Measurements from ENCODE around the gene AUTS2.

The AUTS2 gene

GRCh38 chr7:69939317-69939716 is 341.0 kb downstream of the AUTS2 start:
- DNase-seq (ENCODE audit: low spot score) = no peak

- DNase-seq (ENCODE audit: low spot score) = no peak
These were observed 342.9 kb downstream of the AUTS2 start for GRCh38 chr7:69941077-69941651.

DNA sequence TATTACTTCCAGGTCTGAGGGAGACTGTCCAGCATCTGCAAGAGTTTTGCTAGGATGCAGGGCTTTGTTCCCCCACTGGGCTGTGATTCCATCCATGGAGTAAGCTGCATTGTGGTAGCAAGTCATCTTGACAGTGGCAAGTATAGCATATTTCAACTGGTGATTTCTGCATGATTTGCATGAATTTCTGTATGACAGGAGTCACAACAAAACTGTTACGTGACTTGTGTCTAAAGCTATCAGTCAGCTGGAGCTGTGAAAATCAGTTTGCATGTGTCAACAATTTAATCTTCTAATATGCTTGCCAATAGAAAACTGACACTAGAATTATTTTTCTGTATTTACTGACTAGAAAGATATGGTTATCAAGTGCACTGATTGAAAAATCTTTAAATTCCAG is 344.3 kb downstream of the AUTS2 start:
- DNase-seq (ENCODE audit: low spot score) = no peak

DNA sequence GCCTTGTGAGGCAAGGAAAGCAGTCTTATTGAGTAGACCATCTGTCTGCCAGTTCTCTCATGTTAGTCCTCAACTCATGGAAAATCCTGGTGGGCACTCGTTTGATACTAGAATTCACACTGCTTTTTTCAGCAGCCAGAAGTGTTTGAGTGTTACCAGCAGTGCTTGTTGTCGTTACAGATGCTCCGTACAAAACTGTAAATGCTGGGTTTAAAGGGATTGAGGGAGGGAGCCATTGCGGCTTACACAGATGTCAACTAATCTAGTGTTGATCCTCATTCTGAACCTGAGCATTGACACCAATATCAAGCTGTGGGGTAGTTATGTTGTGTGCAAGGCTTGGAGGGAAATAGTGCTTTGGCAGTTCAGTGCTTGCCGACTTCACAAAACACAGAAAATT is 348.6 kb downstream of the AUTS2 start:
- DNase-seq (ENCODE audit: low spot score) = no peak

GRCh38 chr7:69947998-69948397 is 349.7 kb downstream of the AUTS2 start:
- DNase-seq (ENCODE audit: low spot score) = no peak

DNA sequence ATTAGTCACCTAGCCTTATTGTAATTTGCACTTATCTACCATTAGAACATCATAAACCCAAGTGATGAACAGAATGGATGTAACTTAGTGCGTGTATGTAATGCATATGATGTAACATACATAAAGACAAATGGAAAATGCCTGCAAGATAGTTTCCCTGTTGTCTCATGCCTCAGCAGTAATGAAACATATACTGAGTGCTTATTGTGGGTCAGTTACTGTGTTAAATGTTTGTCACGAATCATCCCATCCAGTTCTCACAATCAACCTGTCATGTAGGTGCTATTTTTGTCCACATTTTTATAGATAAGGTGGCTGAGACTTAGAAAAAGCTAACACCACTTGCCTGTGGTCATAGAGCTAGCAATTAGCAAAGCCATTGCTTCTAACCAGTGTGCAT is 350.8 kb downstream of the AUTS2 start:
- DNase-seq (ENCODE audit: low spot score) = no peak

- DNase-seq (ENCODE audit: low spot score) = no peak
These were observed 353.2 kb downstream of the AUTS2 start for GRCh38 chr7:69951458-69951857.

DNA sequence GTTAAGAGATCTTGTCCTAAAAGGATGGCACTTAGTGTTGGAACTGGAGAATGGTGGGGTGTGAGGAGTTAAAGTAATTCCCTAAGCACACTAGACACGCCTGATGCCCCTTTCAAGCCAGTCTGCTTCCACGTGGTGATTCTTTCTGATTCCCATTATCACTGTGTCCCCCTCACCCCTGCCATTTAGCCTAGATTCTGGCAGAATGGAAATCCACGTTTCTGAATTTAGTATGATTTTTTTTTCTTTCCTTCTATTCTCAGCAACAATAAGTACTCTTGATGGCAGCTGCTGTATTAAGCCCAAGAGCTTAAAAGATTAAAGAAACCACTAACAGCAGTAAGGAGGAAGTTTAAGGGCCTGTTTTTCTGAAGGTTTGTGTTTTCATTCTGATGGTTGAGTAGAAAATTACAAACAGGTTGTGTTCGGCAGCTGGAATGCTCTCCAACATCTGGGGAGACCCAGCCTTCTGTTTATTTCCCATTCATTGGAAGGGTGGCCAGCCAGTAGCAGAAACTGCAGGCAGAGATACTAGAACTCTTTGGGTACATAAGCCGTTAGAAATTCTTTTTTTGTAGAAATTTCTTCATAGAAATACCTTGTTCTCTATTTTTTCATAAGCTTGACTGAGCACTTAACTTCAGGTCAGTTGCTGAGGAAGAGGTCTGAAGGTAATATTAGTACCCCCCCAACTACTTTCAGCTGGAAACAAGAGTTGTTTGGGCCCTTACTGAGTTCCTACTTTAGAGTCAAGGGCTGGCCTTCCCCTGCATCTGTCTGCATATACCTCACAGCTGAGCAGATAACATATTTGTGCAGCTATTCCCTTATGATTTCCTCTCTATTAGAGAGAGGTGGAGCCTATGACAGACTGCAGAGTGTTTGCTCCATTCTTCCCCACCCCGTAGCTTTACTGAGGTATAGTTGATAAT is 355.1 kb downstream of the AUTS2 start:
- DNase-seq (ENCODE audit: low spot score) = no peak

- DNase-seq (ENCODE audit: low spot score) = no peak
These were observed 358.3 kb downstream of the AUTS2 start for GRCh38 chr7:69956541-69956940.

DNA sequence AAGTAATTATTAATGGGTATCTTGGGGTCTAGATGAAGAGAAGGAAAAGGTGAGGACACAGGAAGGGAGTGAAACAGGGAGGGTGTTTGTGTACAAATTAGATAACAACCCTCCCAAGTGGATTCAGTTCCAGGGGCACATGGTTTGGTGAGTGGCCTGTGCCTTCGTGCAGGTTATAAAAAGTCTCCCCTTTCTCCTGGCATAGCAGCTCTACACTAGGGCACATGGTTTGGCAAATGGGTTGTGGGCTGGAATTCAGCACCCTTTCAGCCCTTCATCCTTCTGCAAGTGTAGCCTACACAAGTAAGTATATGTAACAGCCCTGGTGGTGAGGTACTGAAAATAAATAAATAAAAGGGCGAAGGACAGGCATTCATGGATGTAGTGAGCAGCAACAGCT is 359.4 kb downstream of the AUTS2 start:
- no peak for DNase-seq (ENCODE audit: low spot score)

DNA sequence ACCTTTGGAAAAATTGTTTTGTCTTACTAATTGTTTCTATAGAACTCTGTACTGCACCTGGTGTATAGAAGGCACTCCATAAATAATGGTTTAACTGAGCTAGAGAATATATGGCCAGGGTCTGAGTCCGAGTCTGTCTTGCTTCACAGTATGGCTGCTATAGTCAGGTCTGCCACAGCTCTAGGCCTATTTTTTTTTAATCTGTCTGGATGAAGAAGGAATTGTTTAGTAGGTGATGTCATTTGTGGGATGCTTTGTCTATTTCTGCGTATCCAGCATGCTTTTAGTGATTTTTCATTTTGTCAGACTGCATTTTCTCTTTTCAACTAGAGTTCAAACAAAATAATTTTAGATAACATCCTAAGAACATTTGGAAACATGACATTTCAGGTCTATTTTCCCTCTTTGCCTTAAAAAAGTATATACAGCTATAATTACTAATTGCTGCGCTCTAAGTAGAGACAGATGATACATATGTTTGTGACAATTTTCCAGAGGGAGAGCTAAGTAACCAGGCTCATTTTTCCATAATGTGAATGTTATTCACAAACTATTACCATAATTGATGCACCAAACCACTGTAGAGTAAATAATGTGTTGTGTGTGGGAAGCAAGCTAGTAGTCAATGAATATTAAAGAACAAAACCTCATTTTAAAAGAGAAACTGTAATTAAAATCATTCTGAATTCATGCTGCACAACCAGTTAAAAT is 361.7 kb downstream of the AUTS2 start:
- no peak for DNase-seq (ENCODE audit: low spot score)

DNA sequence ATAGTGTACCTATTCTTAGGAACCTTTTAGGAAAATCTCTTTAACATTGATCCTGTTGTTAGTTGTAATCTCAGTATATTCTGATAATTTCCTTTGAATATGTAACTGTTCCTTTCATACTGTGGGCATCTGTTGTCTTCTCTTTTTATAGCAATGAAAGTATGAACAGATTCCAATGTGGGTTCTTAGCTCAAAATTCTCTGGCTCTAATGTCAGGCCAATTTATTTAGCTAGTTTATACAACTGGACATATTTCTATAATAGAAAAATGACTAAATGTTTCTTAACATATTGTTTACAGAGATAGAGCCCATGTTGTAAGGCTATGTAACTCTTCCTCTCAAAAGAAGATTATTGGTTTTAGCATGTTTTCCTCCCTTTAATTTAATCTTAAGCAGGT is 363.2 kb downstream of the AUTS2 start:
- no peak for DNase-seq (ENCODE audit: low spot score)

GRCh38 chr7:69962186-69963065 is 364.2 kb downstream of the AUTS2 start:
- DNase-seq (ENCODE audit: low spot score) = no peak

DNA sequence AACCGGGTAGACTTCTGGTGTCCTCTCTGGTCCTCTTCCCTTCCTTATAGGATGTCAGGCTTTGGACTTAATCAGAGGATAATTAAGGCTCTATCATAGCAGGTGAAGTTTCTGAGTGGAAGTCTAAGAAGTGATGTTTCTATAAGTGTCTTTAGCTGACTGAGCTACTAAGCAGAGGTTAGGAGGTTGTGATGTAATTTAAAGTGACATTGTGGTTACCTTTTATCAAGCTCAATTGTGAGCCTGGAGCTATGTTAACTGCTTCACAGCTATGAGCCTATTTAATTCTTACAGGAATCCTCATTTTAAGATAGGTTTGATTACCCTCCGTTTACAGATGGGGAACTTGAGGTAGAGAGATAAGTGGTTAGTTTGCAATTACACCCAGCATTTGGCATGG is 365.1 kb downstream of the AUTS2 start:
- no peak for DNase-seq (ENCODE audit: low spot score)

- DNase-seq (ENCODE audit: low spot score) = no peak
These were observed 368.7 kb downstream of the AUTS2 start for GRCh38 chr7:69966766-69967591.

- DNase-seq (ENCODE audit: low spot score) = no peak
These were observed 369.6 kb downstream of the AUTS2 start for GRCh38 chr7:69967689-69968450.

DNA sequence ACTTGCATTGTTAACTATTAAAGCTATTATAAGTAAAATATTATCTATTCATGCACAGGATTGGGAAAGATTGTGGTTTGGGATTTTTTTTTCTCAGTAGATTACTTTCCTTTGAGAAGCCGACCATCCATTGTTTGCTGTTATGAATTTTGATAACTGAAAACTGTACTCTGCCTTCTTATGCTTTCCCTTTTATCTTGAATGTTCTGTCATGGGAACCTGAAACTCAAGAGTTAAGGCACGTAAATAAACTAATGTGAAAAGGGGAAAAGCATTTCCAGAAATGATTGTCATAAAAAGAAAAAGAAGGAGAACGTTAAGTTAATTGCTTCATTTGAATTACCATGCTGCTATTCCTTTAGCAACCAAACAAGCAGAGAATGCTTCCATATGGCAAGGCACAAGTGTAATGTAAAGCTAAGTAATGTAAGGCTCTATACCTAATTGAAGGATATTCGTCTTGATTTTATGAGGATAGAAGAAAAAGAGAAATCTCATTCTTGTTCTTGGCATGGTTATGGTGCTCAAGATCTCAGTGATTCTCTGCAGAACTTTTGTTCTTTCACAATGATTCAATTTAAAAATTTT is 370.8 kb downstream of the AUTS2 start:
- no peak for DNase-seq (ENCODE audit: low spot score)

- no peak for DNase-seq (ENCODE audit: low spot score)
These were observed 383.4 kb downstream of the AUTS2 start for GRCh38 chr7:69981646-69982045.

GRCh38 chr7:69982197-69982596 is 383.9 kb downstream of the AUTS2 start:
- DNase-seq (ENCODE audit: low spot score) = peak; percentile 9

DNA sequence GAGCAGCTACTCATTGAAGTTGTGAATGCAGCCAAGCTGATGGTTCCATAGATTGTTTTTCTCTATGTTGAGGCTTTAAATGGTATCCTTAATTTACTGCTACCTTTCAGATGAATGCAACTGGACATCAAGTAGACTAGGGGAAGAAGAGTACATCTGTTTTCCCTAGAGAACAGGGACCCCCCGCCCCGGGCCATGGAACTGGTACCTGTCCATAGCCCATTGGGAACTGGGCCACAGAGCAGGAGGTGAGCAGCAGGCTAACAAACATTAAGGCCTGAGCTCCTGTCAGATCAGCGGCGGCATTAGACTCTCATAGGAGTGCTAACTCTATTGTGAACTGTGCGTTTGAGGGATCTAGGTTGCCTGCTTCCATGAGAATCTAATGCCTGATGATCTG is 391.3 kb downstream of the AUTS2 start:
- DNase-seq (ENCODE audit: low spot score) = no peak
